ENCODE results near the gene DAP3.
"Not testable (repeated sequence)": the region's sequence is repeated elsewhere in the genome, so short reads cannot be mapped to it uniquely, and the experiment has no call there.

The DAP3 gene

GRCh38 chr1:155678027-155678426 lies 10.9 kb upstream of the DAP3 start:
- H3K9me3 ChIP-seq, result no peaks in the 10 kb centered on the region
- no peak overlapping the region for H3K27ac ChIP-seq
- H3K36me3 ChIP-seq, result peaks cover 67 to 73% (median 67%) of the 10 kb centered on the region in 3 donors
- no peak for DNase-seq
- peaks cover 0 to 12% (median 3%) of the 10 kb centered on the region in 4 donors for H3K4me1 ChIP-seq
- intact Hi-C loops (cut with DNase I; ENCODE audit: low total_unique reads), result no loop called here
- no peaks in the 10 kb centered on the region for H3K27me3 ChIP-seq
- TF ChIP-seq, protein P1, sequence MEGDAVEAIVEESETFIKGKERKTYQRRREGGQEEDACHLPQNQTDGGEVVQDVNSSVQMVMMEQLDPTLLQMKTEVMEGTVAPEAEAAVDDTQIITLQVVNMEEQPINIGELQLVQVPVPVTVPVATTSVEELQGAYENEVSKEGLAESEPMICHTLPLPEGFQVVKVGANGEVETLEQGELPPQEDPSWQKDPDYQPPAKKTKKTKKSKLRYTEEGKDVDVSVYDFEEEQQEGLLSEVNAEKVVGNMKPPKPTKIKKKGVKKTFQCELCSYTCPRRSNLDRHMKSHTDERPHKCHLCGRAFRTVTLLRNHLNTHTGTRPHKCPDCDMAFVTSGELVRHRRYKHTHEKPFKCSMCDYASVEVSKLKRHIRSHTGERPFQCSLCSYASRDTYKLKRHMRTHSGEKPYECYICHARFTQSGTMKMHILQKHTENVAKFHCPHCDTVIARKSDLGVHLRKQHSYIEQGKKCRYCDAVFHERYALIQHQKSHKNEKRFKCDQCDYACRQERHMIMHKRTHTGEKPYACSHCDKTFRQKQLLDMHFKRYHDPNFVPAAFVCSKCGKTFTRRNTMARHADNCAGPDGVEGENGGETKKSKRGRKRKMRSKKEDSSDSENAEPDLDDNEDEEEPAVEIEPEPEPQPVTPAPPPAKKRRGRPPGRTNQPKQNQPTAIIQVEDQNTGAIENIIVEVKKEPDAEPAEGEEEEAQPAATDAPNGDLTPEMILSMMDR (IDR thresholded peaks at IDR 0.05), result no peak
- no peak overlapping the region for H3K4me3 ChIP-seq

GRCh38 chr1:155678992-155679391 lies 9.9 kb upstream of the DAP3 start:
- H3K4me3 ChIP-seq; DNase-seq; intact Hi-C loops (cut with DNase I; ENCODE audit: low total_unique reads): not testable (repeated sequence)

DNA sequence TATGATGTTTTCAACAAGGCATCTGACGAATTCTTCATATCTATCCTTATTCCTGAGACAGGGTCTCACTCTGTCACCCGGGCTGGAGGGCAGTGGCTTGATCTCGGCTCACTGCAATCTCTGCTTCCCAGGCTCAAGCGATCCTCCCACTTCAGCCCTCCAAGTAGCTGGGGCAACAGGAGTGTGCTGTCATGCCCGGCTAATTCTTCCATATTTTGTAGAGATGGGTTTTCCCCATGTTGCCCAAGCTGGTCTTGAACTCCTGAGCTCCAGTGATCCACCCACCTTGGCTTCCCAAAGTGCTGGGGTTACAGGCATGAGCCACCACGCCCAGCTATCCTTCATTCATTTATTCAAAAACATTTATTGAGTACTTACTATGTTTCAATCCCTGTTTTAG lies 8.4 kb upstream of the DAP3 start:
- no peaks in the 10 kb centered on the region for H3K27me3 ChIP-seq
- no peak overlapping the region for H3K27ac ChIP-seq
- DNase-seq, result no peak
- no peak overlapping the region for H3K4me3 ChIP-seq
- intact Hi-C loops (cut with DNase I; ENCODE audit: low total_unique reads), result no loop called here
- TF ChIP-seq, protein P1 (IDR thresholded peaks at IDR 0.05), result no peak
- peaks cover 0 to 37% (median 19%) of the 10 kb centered on the region in 4 donors for H3K4me1 ChIP-seq
- no peaks in the 10 kb centered on the region for H3K9me3 ChIP-seq
- H3K36me3 ChIP-seq, result peaks cover 44 to 52% (median 45%) of the 10 kb centered on the region in 3 donors

More at GRCh38 chr1:155678992-155679391, 9.9 kb upstream of the DAP3 start:
- not testable (repeated sequence) for H3K27ac ChIP-seq, H3K9me3 ChIP-seq, H3K27me3 ChIP-seq
- Histone ChIP-seq H3K36me3 (peaks cover 58 to 67% (median 60%) of the 10 kb centered on the region in 3 donors), H3K4me1 (peaks cover 0 to 22% (median 8%) of the 10 kb centered on the region in 4 donors)

- peaks cover 0 to 49% (median 25%) of the 10 kb centered on the region in 4 donors for H3K4me1 ChIP-seq
- no peak for DNase-seq
- H3K27me3 ChIP-seq, result no peaks in the 10 kb centered on the region
- no peak overlapping the region for H3K27ac ChIP-seq
- peaks cover 32 to 39% (median 32%) of the 10 kb centered on the region in 3 donors for H3K36me3 ChIP-seq
- no peak overlapping the region for H3K4me3 ChIP-seq
- intact Hi-C loops (cut with DNase I; ENCODE audit: low total_unique reads), result no loop called here
- TF ChIP-seq, protein P1 (IDR thresholded peaks at IDR 0.05), result no peak
- H3K9me3 ChIP-seq, result no peaks in the 10 kb centered on the region
Observed at GRCh38 chr1:155681776-155682175, 7.1 kb upstream of the DAP3 start.

DNA sequence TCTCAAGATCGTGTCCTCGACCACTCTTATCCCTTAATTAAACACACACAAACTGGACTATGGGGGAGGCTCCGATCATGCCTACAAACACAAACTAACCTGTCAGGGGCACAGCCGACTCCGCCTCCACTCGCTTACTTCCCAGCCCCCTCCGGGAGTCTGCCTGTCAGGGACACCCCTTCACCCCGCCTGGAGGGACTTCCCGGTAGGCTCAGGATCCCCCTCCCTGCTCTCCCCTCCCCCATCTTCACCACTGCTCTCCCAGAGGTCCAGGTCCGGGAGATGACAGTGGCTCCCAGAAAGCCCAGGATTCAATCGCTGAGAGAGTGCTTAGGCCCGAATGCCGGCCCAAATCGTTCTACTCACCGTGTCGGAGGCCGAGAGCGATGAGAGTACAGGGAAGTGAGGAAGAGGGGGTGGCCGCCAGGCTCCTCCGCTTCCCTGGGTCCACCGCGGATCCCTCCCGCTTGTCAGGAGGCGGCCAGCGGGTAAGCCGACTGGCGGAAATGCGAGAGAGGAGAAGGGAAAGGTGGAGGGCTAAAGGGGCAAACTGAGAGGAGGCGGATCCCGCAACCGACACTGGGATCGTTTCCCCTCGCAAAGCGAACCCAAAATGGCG lies 1.1 kb upstream of the DAP3 start:
- H3K4me1 ChIP-seq, result peaks cover 0 to 54% (median 36%) of the 10 kb centered on the region in 4 donors
- intact Hi-C loops (cut with DNase I; ENCODE audit: low total_unique reads), result not testable (repeated sequence)

DNA sequence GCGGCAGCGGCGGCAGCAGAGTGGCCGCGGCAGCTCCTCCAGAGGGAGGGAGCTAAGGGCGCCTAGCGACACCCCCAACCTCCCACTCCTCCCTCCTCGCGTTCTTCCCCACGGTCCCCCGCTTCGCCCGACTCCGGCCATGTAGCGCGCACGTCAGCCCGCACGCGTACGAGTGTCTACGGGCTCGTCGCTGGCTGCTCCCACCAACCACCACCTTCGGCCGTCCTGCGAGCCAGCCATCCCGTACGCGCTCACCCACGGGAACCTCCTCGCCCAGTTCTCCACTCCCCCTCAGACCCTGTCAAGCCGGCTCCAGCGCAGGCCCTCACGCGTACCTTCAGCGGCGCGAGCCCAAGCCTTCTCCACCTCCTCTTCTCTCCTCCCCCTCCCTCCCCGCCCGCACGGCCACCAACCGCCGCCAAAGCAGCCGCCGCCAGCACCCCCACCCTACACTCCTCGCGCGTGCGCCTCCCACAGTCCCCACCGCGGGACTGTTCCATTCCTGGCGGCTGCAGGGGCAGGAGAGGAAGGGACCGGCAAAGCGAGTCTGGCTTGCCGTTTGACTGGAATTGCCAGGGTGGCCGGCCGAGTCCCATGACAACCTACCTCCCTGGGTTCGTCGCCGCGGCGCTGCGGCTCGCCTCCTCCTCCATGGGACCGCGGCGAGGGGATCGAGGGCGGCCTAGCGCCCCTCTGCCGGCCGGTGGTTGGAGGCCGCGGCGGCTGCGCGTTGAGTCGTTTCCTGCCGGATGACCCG lies 389 bp upstream of the DAP3 start, which contains the start of gene YY1AP1:
Gene YY1AP1 (minus strand): TSS at position 451 of the 757 bp plus-strand sequence. CDS start 8,338 bp downstream, outside the sequence.
- H3K27ac ChIP-seq, result peak within 1 kb of the TSS; percentile 94 to 98
- TF ChIP-seq, protein P1 (IDR thresholded peaks at IDR 0.05), result peak; percentile 8 to 43
- H3K4me1 ChIP-seq, result peaks cover 0 to 47% (median 34%) of the 10 kb centered on the region in 4 donors
- peaks cover 0 to 13% (median 0%) of the 10 kb centered on the region in 3 donors for H3K36me3 ChIP-seq
- no peaks in the 10 kb centered on the region for H3K9me3 ChIP-seq
- DNase-seq, result peak; percentile 88 to 96
- intact Hi-C loops (cut with DNase I; ENCODE audit: low total_unique reads), result no loop called here
- H3K27me3 ChIP-seq, result no peaks in the 10 kb centered on the region
- peak within 1 kb of the TSS; percentile 83 to 96 for H3K4me3 ChIP-seq

More for the DNA sequence above, 1.1 kb upstream of the DAP3 start:
- peak in 1 of 2 donors; percentile 30 for DNase-seq
- H3K27me3 ChIP-seq, H3K9me3 ChIP-seq: not testable (repeated sequence)
- Histone ChIP-seq H3K4me3 (peak overlapping the region; percentile 83 to 96), H3K27ac (peak overlapping the region; percentile 94 to 98), H3K36me3 (peaks cover 0 to 17% (median 0%) of the 10 kb centered on the region in 3 donors)

Measured in tibial artery (tissue), 4 donors.